ENCODE measurements around the gene CPLANE2. TPM values are rescaled to one million over a fixed set of nuclear protein-coding genes. Genes with fewer than 3 reads are reported as not detected.

Gene CPLANE2
- total RNA-seq, 2 experiments from 2014 or later = 5.1 to 6.1 TPM

Other genes with a start within 250 kb of the CPLANE2 start
- gene SRARP, start 232.9 kb downstream of the CPLANE2 start, total RNA-seq = not detected
- not detected for gene HSPB7, start 219.1 kb downstream of the CPLANE2 start, total RNA-seq
- not detected for gene CLCNKA, start 215.1 kb downstream of the CPLANE2 start, total RNA-seq
- not detected for gene CLCNKB, start 193.4 kb downstream of the CPLANE2 start, total RNA-seq
- gene FAM131C, start 163.5 kb downstream of the CPLANE2 start, total RNA-seq = 1 to 10 TPM; 6.0 to 6.1 TPM
- not detected for gene EPHA2, start 81.1 kb downstream of the CPLANE2 start, total RNA-seq
- gene ARHGEF19, start 24.5 kb downstream of the CPLANE2 start, total RNA-seq = 10 to 100 TPM; 11.4 to 11.9 TPM
- 10 to 100 TPM; 19.7 to 23.4 TPM for gene FBXO42, start 115.3 kb upstream of the CPLANE2 start, total RNA-seq
- 100 to 1,000 TPM; 171 to 176 TPM for gene SZRD1, start 130.1 kb upstream of the CPLANE2 start, total RNA-seq
- not detected for gene SPATA21, start 200.2 kb upstream of the CPLANE2 start, total RNA-seq
- 10 to 100 TPM; 93.8 to 94.3 TPM for gene NECAP2, start 203.5 kb upstream of the CPLANE2 start, total RNA-seq